HUDEP-2 (cell line): ENCODE measurements around the gene RPRD1B.
"Not testable (repeated sequence)": the region's sequence is repeated elsewhere in the genome, so short reads cannot be mapped to it uniquely, and the experiment has no call there.

Experiments
- DNase-seq, 76 experiments: peaks; one replicate each; lab custom pipeline; 2025; ENCODE audit not compliant: unreplicated experiment in 76 of 76; lab: John Stamatoyannopoulos, UW

The RPRD1B gene

GRCh38 chr20:38000293-38000692 lies 33.3 kb upstream of the RPRD1B start:
- DNase-seq = peak in 1 of 76 experiments; percentile 31

DNA sequence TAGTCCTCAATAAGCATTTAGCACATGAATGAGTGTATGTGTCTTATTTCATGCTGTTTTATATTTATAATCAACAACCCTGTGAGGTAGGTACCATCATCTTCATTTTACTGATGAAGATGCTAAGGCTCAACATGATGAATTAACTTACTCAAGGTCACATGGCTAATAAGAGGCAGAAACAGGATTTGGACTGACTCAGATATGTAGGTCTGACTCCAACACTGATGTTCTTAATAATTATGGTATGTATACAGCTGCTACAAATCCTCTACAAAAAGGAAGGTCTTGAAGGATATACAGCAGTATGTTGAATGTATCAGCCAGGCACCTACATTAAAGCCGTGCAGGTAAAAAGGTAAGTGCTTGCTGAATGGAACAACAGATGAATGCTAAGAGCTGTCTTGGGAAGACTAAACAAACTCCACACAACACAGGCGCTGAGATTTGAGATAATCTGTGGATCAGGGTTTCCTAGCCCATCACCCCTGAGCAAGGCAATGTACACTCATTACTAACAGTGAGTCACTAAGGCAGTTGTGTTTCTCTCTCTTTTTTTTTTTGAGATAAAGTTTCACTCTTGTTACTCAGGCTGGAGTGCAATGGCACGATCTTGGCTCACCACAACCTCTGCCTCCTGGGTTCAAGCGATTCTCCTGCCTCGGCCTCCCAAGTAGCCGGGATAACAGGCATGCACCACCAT lies 32.2 kb upstream of the RPRD1B start:
- DNase-seq = no peak

GRCh38 chr20:38001981-38002380 lies 31.6 kb upstream of the RPRD1B start:
- DNase-seq = no peak

GRCh38 chr20:38002422-38002821 lies 31.1 kb upstream of the RPRD1B start:
- no peak for DNase-seq

GRCh38 chr20:38004416-38004815 lies 29.1 kb upstream of the RPRD1B start:
- no peak for DNase-seq

DNA sequence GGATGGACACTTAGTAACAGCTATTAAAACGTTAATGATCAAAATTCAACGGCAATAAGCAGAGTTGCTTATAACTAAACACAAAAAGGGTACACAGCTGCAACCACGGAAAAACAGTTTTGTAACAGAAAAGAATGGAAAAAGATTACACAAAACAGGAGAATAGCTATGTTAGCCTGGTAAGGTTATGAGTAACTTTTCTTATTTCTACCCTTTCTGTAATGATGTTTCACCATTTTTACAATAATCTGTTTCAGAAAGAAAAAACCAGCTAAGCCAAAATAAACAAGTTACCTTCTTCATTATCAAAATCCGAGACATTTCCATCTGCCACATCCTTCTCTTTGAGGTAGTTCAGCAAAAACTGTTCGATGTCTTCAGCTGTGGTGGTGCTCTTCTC lies 27.6 kb upstream of the RPRD1B start:
- no peak for DNase-seq

GRCh38 chr20:38007526-38007925 lies 26.0 kb upstream of the RPRD1B start:
- DNase-seq = no peak

GRCh38 chr20:38008233-38008944 lies 25.2 kb upstream of the RPRD1B start:
- no peak for DNase-seq

DNA sequence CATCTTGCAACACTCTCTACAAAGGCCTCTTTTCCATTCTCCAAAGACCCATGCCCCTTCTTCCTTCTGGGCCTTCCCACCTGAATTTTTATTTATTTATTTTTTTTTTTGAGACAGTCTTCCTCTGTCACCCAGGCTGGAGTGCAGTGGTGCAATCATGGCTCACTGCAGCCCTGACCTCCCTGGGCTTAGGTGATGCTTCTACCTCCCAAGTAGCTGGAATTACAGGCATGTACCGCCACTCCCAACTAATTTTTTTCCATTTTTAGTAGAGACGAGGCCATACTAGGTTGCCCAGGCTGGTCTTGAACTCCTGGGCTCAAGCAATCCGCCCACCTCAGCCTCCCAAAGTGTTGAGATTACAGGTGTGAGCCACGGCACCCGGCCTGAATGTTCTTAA lies 24.1 kb upstream of the RPRD1B start:
- DNase-seq = not testable (repeated sequence)

- DNase-seq = no peak
Observed at GRCh38 chr20:38011696-38012095, 21.9 kb upstream of the RPRD1B start.

DNA sequence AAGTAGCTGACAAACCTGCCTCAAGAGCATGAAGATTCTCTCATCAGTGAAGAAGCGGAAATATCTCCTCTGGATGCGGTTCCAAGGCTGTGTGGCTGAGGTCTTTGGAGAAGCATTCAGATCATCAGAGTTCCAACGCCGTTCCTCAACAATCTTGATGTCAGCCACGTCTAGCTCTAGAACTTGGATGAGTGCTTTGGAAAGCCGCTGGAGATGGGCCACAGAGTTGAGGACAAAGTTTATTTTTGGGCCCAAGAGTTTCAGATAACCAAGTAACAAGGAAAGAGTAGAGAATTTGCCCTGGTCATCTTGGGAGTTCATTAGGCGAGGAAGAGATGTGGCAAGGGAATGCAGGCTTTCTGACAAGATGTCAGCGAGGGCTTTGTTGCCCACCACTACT lies 21.2 kb upstream of the RPRD1B start:
- no peak for DNase-seq

DNA sequence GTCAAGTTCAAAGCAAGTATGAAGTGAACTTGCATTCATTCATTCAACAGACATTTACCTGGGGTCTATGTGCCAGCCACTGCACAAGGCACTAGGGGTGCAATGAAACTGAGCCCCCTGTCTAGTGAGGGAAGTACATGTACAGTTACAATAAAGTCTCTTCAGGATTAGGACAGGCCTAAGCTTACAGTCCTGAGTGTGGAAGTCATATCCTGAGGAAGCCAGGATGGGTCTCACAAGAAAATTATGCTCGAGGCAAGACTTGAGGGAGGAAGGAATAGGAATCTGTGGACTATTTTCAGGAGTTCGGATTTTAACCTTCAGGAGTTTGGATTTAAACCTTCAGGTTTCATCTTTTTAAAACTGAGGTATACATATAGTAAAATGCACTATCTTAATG lies 19.7 kb upstream of the RPRD1B start:
- DNase-seq = no peak

DNA sequence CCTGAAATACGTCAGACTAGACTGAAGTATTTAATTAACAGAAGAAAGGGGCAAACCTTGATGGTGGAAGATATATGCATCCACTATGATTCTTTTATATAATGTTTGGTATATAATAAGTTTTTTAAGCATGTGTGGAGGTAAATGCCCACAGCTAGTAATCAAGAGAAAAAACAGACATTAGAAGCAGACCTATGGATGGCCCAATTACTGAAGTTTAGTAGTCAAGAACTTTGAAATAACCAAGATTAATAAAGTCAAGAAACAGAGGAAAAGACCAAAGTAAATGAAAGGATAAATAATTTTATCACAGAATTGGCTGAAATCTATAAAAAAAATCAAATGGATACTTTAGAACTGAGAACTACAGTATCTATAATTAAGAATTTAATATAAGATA lies 15.6 kb upstream of the RPRD1B start:
- no peak for DNase-seq

GRCh38 chr20:38018385-38018784 lies 15.2 kb upstream of the RPRD1B start:
- no peak for DNase-seq

DNA sequence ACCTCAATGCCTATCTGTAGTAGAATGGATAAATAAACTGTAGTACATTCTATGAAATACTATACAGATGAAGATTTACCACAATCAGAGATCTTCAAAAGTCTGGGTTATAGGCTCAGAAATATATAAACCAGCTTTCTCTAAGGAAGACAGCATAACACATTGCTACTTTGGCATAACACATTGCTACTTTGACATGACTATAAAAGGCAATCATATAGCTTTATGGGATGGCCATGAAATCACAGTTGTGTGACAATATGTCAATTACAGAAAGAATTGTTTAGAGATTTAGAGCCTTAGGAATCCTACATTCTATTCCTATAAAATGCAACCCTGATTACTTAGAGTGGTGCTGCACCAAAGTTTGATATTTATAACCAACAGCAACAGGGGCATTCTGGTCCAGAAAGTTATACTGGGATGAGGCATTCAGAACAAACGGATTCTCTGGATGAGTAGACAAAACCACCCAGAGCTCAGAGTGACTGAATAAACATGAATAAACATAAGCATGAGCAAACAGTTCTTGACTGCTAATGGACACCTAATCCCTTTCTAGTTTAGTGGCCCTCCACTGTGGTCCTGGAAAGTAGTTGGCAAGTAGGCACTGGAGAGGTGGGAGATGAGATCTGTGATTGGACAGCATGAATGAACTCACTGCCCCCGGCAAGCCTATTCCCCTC lies 12.3 kb upstream of the RPRD1B start:
- DNase-seq = no peak

- no peak for DNase-seq
Observed at GRCh38 chr20:38023181-38024001, 10.2 kb upstream of the RPRD1B start.

- no peak for DNase-seq
Observed at GRCh38 chr20:38024496-38024895, 9.1 kb upstream of the RPRD1B start.

DNA sequence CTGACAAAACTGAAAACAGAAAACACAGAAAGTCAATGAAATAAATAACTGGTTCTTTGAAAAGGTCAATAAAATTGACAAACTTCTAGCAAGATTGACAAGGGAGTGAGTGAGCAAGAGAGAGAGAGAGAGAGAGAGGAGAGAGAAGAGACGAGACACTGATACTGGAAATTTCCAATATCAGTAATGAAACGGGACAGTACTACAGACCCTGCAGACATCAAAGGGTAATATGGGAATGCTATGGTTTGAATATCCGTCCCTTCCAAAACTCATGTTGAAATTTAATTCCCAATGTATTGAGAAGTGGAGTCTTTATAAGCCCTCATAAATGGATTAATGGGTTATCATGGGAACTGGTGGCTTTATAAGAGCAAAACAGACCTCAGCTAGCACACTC lies 4.1 kb upstream of the RPRD1B start:
- no peak for DNase-seq

GRCh38 chr20:38031957-38032356 lies 1.6 kb upstream of the RPRD1B start:
- DNase-seq = no peak

DNA sequence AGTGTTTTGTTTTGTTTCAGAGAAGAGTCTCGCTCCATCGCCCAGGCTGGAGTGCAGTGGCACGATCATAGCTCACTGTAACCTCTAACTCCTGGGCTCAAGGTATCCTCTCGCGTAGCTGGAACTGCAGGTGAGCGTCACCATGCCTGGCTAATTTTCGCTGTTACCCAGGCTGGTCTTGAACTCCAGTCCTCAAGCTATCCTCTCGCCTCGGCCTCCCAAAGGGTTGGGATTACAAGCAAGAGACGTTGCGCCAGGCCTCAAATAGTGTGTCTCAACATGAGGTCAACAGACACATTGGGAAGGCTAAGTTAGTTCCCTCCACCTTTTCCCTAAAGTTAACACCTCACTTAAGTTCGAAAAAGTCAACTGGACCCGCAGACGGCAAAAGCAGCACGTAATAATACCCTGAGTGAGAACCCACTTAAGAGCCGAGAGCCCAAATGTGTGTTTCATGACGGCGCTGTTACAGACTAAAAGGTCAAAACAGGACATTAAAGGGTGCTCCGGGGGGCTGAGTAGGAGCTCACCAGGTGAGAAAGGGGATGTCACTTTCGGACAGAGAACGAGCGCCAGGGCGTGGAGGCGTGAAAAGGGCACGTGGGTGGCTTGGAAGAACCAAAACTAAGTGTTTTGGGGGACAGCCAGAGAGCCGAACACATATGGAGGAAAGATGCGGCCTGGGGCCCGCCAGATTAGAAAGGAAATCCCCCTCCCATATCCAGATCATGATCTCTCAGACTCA lies 789 bp upstream of the RPRD1B start:
- peak in 41 of 76 experiments; percentile 36 to 77 (median 59) for DNase-seq
